Spleen (tissue), 13 donors: ENCODE results near the gene HNRNPM. TPM values are rescaled to one million over a fixed set of nuclear protein-coding genes. Genes with fewer than 3 reads are reported as not detected.

Experiments used
- DNase-seq: peaks from one replicate; pipeline ENCODE4 v3.0.0-alpha.2; 2020
- H3K27ac ChIP-seq, 8 donors: fragments of 200-600 bp; sonication (generic) in 7 of 8; 1 replicate in 4 of 8; 2 replicates in 4 of 8; pipeline versions ENCODE4 v1.5.0 to v1.8.0; 2016 to 2021; ENCODE audit warnings: inconsistent platforms in 4 of 8, mild to moderate bottlenecking in 4 of 8, moderate library complexity in 1 of 8
- H3K27me3 ChIP-seq, 7 donors: fragments of 200-600 bp; sonication (generic) in 6 of 7; replicated peaks in 1 of 7; 1 replicate in 4 of 7; 2 replicates in 3 of 7; pipeline versions ENCODE4 v1.5.0 to v1.8.0; 2016 to 2021; ENCODE audit warnings: inconsistent platforms in 3 of 7, mild to moderate bottlenecking in 1 of 7
- H3K36me3 ChIP-seq, 6 donors: fragments of 200-600 bp; sonication (generic) in 5 of 6; 1 replicate in 4 of 6; 2 replicates in 2 of 6; pipeline versions ENCODE4 v1.5.0 to v1.8.0; 2016 to 2021; ENCODE audit warnings: inconsistent platforms in 2 of 6
- H3K4me1 ChIP-seq, 6 donors: fragments of 200-600 bp; sonication (generic) in 5 of 6; 1 replicate in 3 of 6; 2 replicates in 3 of 6; pipeline versions ENCODE4 v1.5.0 to v1.8.0; 2016 to 2021; ENCODE audit warnings: inconsistent platforms in 3 of 6
- H3K4me3 ChIP-seq, 8 donors: fragments of 200-600 bp; sonication (generic) in 7 of 8; 1 replicate in 4 of 8; 2 replicates in 4 of 8; pipeline versions ENCODE4 v1.5.0 to v1.8.0; 2016 to 2021; ENCODE audit warnings: inconsistent platforms in 4 of 8, mild to moderate bottlenecking in 4 of 8, moderate library complexity in 2 of 8
- H3K9me3 ChIP-seq, 8 donors: fragments of 200-600 bp; sonication (generic) in 7 of 8; 1 replicate in 4 of 8; 2 replicates in 4 of 8; pipeline versions ENCODE4 v1.5.0 to v1.8.0; 2016 to 2021; ENCODE audit warnings: inconsistent platforms in 4 of 8
- POLR2A ChIP-seq, 3 donors: fragments of 450-650 bp; IDR thresholded peaks; one replicate each; pipeline ENCODE4 v1.5.1; 2017; ENCODE audit warnings: antibody characterized with exemption in 3 of 3, mild to moderate bottlenecking in 1 of 3
- POLR2AphosphoS5 ChIP-seq, 3 donors: sonication (generic); formaldehyde crosslinking; IDR thresholded peaks; one replicate each; pipeline ENCODE4 v1.5.1; 2017; ENCODE audit warnings: antibody characterized with exemption in 3 of 3
- WGBS, 5 donors: extraction: QIAGEN DNeasy Blood & Tissue Kit in 3 of 5; methylation state at CpG; one replicate each; pipeline versions ENCODE4 v1.1.5 to v1.1.7; 2013 to 2018; 5-methylcytosine and 5-hydroxymethylcytosine counted together
- intact Hi-C: fragments of 100-400 bp; cut with DNase I; formaldehyde crosslinking; loops from one replicate; pipeline ENCODE4 v1.15.0; 2023; ENCODE audit warnings: low total_unique reads
- long read RNA-seq, 2 donors: transcript quantifications; one replicate each; lab custom pipeline, GENCODE V29; 2026
- polyA plus RNA-seq, 3 donors: library from polyadenylated mRNA; stranded (reverse); fragments of 200-250 nt; gene quantifications; one replicate each; pipeline ENCODE4 v1.2.1, GENCODE V29; 2013
- total RNA-seq, 7 donors: library from RNA; depleted of rRNA in 3 of 7; stranded (reverse); fragments of >200 nt in 3 of 7; fragmentation: NEBNext Ultra II Directional in 4 of 7; extraction: Animal tissue kit (Norgen Biotek cat#: 25700) in 4 of 7; gene quantifications; one replicate each; pipeline versions ENCODE4 v1.1.0 to v1.2.1, GENCODE V29; 2016 to 2021
- TF ChIP-seq, protein P1 (sequence below), 11 experiments: fragments of 200-600 bp in 7 of 11; fragments of 450-650 bp in 4 of 11; sonication (generic) in 4 of 11; IDR thresholded peaks in 8 of 11; conservative IDR thresholded peaks in 3 of 11; 1 replicate in 7 of 11; 2 replicates in 4 of 11; pipeline versions ENCODE4 v1.4.0 to v1.8.0; 2016 to 2021; ENCODE audit warnings: antibody characterized with exemption in 11 of 11, inconsistent platforms in 4 of 11, mild to moderate bottlenecking in 1 of 11
- donor health status: healthy with polysubstance abuse.
- donor health status: DM: no; HTN: no; CAD: no; lungs with moderate emphysema.
- donor health status: DM: no; HTN: no; CAD: no.
- donor health status: Bipolar disorder and iron deficiency.
- donor health status: healthy.
- donor health status: DM: no; HTN: no; CAD: no.
- donor health status: DM: yes; HTN: yes; CAD: no.

The HNRNPM gene
- total RNA-seq (100 to 1,000 TPM; 105 to 229 (median 147) TPM), polyA plus RNA-seq (100 to 1,000 TPM in 1 of 3 donors, 10 to 100 TPM in 2; 77.1 to 153 (median 79.9) TPM)
- long read RNA-seq, donor 1, transcript HNRNPM-216 (1 exons, 1,809 nt) = major isoform, 27 of 81 reads
- long read RNA-seq, donor 1, partial matches to known transcripts = 21 of 81 reads
- long read RNA-seq, donor 1, other reads (novel, unspliced or antisense) = 32 of 81 reads
- long read RNA-seq, donor 2, transcript HNRNPM-216 (1 exons, 1,809 nt) = major isoform, 19 of 54 reads
- long read RNA-seq, donor 2, partial matches to known transcripts = 6 of 54 reads
- long read RNA-seq, donor 2, other reads (novel, unspliced or antisense) = 29 of 54 reads

DNA sequence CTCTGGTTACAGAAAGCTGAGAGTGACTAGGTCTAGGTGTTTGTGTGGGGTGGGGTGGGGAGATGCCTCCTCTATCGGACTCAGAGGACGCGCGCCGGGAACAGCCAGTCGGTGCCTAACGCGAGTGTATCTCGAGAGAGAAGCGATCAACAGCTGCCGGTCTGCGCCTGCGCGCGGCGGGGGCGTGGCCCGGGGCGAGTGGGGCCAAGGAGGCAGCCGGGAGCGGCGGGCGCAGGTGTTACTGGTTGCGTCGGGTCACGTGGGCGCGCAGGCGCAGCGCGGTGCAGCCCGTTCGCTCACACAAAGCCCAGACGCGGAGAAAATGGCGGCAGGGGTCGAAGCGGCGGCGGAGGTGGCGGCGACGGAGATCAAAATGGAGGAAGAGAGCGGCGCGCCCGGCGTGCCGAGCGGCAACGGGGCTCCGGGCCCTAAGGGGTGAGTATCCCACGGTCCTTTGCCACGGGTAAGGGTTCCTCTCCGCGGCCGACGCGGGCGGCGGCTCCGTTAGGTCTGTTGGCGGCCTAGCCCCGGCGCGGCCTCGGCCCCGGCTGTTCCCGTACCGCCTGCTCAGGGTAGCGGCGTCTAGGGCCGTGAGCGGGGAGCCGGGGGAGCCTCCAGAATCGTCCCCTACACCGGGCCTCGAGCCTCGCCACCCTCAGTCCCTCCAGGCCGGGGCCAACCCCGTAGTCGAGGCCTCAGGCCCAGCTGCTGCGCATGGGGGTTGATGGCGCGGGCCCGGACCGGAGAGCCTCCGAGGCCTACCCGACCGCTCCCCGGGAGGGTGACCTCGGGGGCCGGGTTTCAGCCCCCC is at the start of gene HNRNPM:
HNRNPM (plus strand) TSS at position 299 of the 811 bp plus-strand sequence; CDS start at position 323, 24 bp downstream.
- Histone ChIP-seq H3K4me3 (peak within 1 kb of the TSS; percentile 87 to 100 (median 92)), H3K4me1 (peaks cover 33 to 54% (median 48%) of the 10 kb centered on the region in 6 donors), H3K9me3 (no peaks in the 10 kb centered on the region), H3K27me3 (no peaks in the 10 kb centered on the region), H3K27ac (peak within 1 kb of the TSS; percentile 96 to 98 (median 97)), H3K36me3 (peaks cover 0 to 23% (median 0%) of the 10 kb centered on the region in 6 donors)
- WGBS, 5 donors = 0 to 1% (median 1%) methylated on average over 40 to 93 of the region's 93 CpGs
- TF ChIP-seq, protein P1, sequence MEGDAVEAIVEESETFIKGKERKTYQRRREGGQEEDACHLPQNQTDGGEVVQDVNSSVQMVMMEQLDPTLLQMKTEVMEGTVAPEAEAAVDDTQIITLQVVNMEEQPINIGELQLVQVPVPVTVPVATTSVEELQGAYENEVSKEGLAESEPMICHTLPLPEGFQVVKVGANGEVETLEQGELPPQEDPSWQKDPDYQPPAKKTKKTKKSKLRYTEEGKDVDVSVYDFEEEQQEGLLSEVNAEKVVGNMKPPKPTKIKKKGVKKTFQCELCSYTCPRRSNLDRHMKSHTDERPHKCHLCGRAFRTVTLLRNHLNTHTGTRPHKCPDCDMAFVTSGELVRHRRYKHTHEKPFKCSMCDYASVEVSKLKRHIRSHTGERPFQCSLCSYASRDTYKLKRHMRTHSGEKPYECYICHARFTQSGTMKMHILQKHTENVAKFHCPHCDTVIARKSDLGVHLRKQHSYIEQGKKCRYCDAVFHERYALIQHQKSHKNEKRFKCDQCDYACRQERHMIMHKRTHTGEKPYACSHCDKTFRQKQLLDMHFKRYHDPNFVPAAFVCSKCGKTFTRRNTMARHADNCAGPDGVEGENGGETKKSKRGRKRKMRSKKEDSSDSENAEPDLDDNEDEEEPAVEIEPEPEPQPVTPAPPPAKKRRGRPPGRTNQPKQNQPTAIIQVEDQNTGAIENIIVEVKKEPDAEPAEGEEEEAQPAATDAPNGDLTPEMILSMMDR (IDR thresholded peaks at IDR 0.05 in 8 of 11, conservative IDR thresholded peaks at IDR 0.05 in 3 of 11) = peak in 1 of 11 experiments; percentile 34
- TF ChIP-seq POLR2AphosphoS5 (IDR thresholded peaks at IDR 0.05) = peak; percentile 97 to 98 (median 98)
- TF ChIP-seq POLR2A (IDR thresholded peaks at IDR 0.05) = peak; percentile 23 to 69 (median 39)
- DNase-seq = peak; percentile 100
- intact Hi-C loops = no loop called here

GRCh38 chr19:8395621-8396082 is 49.1 kb upstream of the HNRNPM start:
- TF ChIP-seq, protein P1 (IDR thresholded peaks at IDR 0.05 in 8 of 11, conservative IDR thresholded peaks at IDR 0.05 in 3 of 11) = no peak
- no peak for TF ChIP-seq POLR2A (IDR thresholded peaks at IDR 0.05)
- TF ChIP-seq POLR2AphosphoS5 (IDR thresholded peaks at IDR 0.05) = no peak
- Histone ChIP-seq H3K27me3 (no peaks in the 10 kb centered on the region), H3K4me3 (no peak overlapping the region), H3K27ac (peak overlapping the region in 7 of 8 donors; percentile 13 to 100 (median 64)), H3K9me3 (no peaks in the 10 kb centered on the region), H3K4me1 (peaks cover 34 to 91% (median 71%) of the 10 kb centered on the region in 6 donors), H3K36me3 (peaks cover 0 to 68% (median 12%) of the 10 kb centered on the region in 6 donors)
- 87 to 96% (median 89%) methylated on average over 10 to 14 of the region's 14 CpGs for WGBS, 5 donors
- no peak for DNase-seq
- intact Hi-C loops = no loop called here

- no peak for TF ChIP-seq POLR2A (IDR thresholded peaks at IDR 0.05)
- TF ChIP-seq POLR2AphosphoS5 (IDR thresholded peaks at IDR 0.05) = no peak
- TF ChIP-seq, protein P1 (IDR thresholded peaks at IDR 0.05 in 8 of 11, conservative IDR thresholded peaks at IDR 0.05 in 3 of 11) = no peak
- peak overlapping the region in 4 of 8 donors; percentile 27 to 100 (median 64) for H3K27ac ChIP-seq
- H3K4me3 ChIP-seq = no peak overlapping the region
- no peaks in the 10 kb centered on the region for H3K27me3 ChIP-seq
- peaks cover 30 to 86% (median 67%) of the 10 kb centered on the region in 6 donors for H3K4me1 ChIP-seq
- WGBS, 5 donors = 90 to 93% (median 92%) methylated on average over 7 of the region's 7 CpGs
- no peak for DNase-seq
- peaks cover 0 to 73% (median 15%) of the 10 kb centered on the region in 6 donors for H3K36me3 ChIP-seq
- intact Hi-C loops = no loop called here
- H3K9me3 ChIP-seq = no peaks in the 10 kb centered on the region
Measured at GRCh38 chr19:8396185-8396562, 48.6 kb upstream of the HNRNPM start.
